VCaP (cell line): ENCODE data around the gene HSPA1L.

Experiments used
- H3K27ac ChIP-seq: fragments of 450-650 bp; 2 replicates; pipeline ENCODE4 v1.5.1; 2017
- TF ChIP-seq, protein P1 (sequence below): fragments of 450-650 bp; conservative IDR thresholded peaks from 2 replicates; pipeline ENCODE4 v1.5.1; 2017; ENCODE audit warnings: mild to moderate bottlenecking, moderate library complexity

The HSPA1L gene

GRCh38 chr6:31795616-31796298 lies 19.3 kb downstream of the HSPA1L start, which contains the start of gene VARS1:
Gene VARS1, minus strand, starts transcription at chr6:31795752. Its CDS starts 535 bp downstream, at chr6:31795217.
- H3K27ac ChIP-seq: peak within 1 kb of the TSS; percentile 96
- TF ChIP-seq, protein P1, sequence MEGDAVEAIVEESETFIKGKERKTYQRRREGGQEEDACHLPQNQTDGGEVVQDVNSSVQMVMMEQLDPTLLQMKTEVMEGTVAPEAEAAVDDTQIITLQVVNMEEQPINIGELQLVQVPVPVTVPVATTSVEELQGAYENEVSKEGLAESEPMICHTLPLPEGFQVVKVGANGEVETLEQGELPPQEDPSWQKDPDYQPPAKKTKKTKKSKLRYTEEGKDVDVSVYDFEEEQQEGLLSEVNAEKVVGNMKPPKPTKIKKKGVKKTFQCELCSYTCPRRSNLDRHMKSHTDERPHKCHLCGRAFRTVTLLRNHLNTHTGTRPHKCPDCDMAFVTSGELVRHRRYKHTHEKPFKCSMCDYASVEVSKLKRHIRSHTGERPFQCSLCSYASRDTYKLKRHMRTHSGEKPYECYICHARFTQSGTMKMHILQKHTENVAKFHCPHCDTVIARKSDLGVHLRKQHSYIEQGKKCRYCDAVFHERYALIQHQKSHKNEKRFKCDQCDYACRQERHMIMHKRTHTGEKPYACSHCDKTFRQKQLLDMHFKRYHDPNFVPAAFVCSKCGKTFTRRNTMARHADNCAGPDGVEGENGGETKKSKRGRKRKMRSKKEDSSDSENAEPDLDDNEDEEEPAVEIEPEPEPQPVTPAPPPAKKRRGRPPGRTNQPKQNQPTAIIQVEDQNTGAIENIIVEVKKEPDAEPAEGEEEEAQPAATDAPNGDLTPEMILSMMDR: peak; percentile 90

DNA sequence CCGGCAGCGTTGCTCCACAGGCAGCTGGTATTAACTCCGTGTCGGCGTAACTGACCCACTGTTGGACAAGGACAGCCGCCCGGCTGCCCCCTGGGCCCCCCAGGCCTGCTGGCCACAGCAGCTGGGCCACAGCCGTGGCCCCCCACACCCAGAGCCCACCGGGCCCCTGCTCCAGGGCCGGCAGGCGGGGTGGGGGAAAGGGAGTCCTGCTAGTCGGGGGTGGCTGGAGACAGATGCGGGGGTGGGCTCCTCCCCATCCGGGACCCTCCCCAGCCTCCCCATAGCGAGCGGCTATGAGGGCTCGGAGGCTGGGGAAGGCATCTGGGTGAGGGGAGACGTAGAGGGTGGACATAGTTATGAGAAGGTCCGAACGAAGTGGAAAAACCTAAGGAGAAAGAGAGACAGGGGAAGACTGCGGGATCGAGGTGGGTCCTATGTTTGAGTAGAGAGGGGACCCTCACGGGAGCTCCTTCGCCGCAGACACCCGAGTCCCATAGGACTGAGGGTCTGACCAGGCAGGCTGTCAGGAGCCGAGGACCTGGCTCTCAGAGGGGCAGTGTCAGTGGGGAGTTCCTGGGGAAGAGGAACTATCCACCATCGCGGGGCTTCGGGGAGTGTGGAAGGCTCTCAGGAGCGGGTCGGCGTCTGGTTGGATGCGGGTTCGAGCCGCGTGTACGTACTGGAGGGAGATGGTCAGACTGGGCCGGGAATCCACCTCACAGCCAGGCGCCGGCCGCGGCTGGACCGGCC lies 20.0 kb downstream of the HSPA1L start:
- TF ChIP-seq, protein P1: no peak
- H3K27ac ChIP-seq: peak overlapping the region; percentile 96

GRCh38 chr6:31794294-31794865 lies 20.7 kb downstream of the HSPA1L start:
- TF ChIP-seq, protein P1: no peak
- peak overlapping the region; percentile 96 for H3K27ac ChIP-seq

DNA sequence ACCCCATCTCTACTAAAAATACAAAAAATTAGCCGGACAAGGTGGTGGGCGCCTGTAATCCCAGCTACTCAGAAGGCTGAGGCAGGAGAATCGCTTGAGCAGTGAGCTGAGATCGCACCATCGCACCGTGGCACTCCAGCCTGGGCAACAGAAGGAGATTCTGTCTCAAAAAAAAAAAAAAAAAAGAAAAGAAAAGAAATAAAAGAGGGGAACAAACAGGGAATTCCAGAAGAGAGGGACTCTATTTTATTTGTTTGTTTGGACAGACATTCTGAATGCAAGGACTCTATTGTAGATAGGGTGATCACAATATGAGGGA lies 21.2 kb downstream of the HSPA1L start:
- peak overlapping the region; percentile 96 for H3K27ac ChIP-seq

DNA sequence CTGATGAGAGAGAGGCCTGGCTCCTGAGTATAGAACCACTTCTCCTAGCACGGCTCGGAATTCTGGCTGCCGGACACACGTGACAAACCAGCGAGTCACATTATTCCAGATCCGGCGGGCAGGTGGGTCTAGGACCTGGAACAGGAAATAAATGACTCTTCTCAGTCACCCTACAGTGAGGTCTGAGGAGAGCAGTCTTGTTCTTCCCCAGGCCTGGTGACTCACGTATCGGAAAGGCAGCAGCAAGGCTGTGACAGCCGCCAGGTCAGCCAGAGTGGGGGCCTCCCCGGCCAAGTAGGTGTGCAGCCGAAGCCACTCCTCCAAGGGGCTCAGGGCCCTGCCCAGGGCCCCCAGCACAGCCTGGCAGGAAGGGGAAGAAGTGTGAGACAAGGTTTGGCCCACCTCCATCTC lies 22.3 kb downstream of the HSPA1L start:
- TF ChIP-seq, protein P1: no peak
- H3K27ac ChIP-seq: peak overlapping the region; percentile 96; the same call in 1 of the 2 replicates

DNA sequence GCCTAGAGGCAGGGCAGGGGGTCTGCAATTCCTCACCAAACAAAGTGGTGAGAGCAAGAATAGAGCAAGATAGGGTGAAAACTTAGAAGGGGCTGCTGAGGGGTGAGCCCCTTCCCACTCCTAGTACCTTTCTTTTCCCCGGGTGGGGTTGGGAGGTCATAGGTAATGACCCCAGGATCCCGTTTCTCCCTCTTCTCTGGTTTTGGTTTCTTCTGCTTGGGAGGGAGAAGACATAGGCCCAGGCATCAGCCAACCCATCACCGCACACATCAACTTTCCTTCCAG lies 23.1 kb downstream of the HSPA1L start:
- H3K27ac ChIP-seq: no peak overlapping the region
- TF ChIP-seq, protein P1: no peak

GRCh38 chr6:31791324-31792089 lies 23.6 kb downstream of the HSPA1L start:
- TF ChIP-seq, protein P1: peak; percentile 76
- no peak overlapping the region for H3K27ac ChIP-seq
